ENCODE results near the gene STAB1.

- no peak for TF ChIP-seq POLR2A (IDR thresholded peaks at IDR 0.05; ENCODE audit: low read length)
- no peak for TF ChIP-seq GATA1 (IDR thresholded peaks at IDR 0.05; ENCODE audit: low read depth, low read length)
Observed at GRCh38 chr3:52493232-52494017, 1.7 kb upstream of the STAB1 start.

Data from erythroblast (primary cell).